HG03342 (cell line): ENCODE data around the gene ADCYAP1.
"Not testable (repeated sequence)": the region's sequence is repeated elsewhere in the genome, so short reads cannot be mapped to it uniquely, and the experiment has no call there.

ENCODE experiments used
- ATAC-seq: cut with Tn5 transposase; IDR thresholded peaks from one replicate; pipeline ENCODE4 v1.9.1; 2021; ENCODE audit warnings: mild to moderate bottlenecking, moderate library complexity; ENCODE audit not compliant: unreplicated experiment

Gene ADCYAP1

DNA sequence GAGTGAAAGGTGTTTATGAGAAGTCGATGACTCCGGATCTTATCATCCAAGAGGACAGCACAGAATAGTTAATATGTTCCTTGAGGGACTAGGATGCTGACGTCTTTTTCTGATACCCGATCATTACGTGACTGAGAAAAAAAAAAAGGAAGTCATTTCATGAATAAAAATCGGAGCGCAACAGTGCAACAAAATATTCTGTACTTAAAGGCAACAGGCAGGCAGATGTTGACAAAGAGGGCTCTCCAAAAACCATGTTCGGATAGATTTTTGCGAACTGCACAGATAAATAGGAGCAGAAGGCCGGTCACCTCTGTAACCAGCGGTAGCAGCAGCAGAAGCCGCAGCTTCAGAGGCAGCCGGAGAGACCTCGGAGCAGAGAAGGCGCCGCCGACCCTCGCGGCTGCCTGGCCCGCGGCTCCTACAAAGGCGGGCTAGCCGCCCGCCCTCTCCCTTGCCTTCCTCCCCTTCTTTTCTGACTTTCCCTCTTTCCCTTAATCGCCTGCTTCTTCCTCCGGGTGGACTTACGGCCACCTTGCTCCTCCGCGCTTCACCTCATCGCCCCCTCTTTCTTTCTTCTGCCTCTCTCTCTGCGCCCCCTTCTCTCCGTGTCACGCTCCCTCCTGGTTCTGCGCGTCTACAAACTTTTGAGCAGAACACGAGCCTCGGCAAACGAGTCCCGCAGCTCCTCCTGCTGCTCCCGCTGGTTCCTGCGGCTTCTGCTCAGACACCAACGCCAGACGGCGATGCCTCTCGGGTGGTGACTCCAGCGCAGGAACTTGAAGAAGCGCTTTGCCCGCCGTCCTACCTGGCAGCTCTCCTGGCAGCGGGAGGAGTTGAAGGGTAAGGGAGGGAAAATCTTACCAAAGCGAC lies at the start of gene ADCYAP1:
ADCYAP1 (plus strand) TSS at position 654 of the 873 bp plus-strand sequence. CDS start 516 bp downstream, outside the sequence.
- no peak for ATAC-seq

GRCh38 chr18:857986-858385 lies 46.7 kb upstream of the ADCYAP1 start:
- no peak for ATAC-seq

GRCh38 chr18:864872-865273 lies 39.8 kb upstream of the ADCYAP1 start:
- ATAC-seq: peak; percentile 83

DNA sequence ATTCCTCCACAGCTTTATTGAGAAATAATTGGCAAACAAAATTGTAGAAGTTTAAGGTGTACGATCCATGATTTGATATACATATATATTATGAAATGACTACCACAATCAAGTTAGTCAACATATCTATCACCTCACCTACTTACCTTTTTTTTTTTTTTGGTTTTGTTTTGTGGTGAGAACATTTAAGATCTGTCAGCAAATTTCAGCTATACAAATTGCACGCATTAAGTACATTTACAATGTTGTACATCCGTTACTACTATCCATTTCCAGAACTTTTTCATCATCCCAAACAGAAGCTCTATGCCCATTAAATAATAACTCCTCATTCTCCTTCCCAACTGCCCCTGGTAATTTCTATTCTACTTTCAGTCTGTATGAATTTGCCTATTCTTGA lies 37.4 kb upstream of the ADCYAP1 start:
- ATAC-seq: no peak

DNA sequence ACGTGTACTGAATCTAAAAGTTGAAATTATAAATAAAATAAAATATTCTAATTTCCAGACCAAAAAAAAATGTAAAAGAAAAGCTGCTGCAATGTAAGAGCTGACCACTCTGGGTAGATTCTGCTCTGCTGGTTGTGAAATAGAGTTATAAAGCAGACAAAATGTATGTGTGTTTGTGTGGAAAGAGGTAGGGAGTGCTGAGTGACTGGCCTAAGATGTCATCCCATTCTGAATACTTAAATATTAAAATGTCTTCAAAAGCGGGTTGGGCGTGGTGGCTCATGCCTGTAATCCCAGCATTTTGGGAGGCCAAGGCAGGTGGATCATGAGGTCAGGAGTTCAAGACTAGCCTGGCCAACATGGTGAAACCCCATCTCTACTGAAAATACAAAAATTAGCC lies 31.2 kb upstream of the ADCYAP1 start:
- not testable (repeated sequence) for ATAC-seq

DNA sequence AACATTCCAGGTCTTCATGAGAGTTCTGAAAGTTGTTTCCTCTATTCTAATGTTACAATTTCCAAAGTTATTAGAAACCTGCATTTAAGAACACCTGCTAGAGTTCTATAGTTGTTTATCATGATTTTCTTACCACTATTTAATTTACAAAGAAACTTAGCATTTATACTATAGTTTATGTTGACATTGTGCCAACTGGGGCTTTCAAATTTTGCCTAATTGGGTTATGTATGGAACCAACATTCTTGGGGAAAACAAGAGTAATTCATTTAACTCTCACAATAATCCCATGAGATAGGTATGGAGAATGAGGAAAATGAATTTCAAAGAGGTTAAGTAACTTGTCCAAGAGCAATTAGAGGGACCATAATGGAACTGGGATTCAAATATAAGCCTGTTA lies 28.8 kb upstream of the ADCYAP1 start:
- no peak for ATAC-seq

DNA sequence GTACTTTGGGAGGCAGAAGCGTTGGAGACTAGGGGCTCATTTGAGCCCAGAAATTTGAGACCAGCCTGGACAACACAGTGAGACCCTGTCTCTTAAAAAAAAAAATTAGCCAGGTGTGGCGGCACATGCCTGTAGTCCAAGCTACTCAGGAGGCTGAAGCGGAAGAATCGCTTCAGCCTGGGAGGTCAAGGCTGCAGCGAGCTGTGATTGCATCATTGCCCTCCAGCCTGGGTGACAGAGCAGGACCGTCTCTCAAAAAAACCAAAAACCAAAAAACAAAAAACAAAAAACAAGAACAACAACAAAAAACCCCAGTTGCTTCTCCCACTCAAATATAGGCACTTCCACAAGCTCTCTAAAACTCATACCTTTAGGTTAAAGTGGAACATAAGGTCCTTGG lies 27.4 kb upstream of the ADCYAP1 start:
- ATAC-seq: no peak

- ATAC-seq: no peak
Measured at GRCh38 chr18:886076-886475, 18.6 kb upstream of the ADCYAP1 start.

GRCh38 chr18:887716-888115 lies 17.0 kb upstream of the ADCYAP1 start:
- ATAC-seq: no peak

DNA sequence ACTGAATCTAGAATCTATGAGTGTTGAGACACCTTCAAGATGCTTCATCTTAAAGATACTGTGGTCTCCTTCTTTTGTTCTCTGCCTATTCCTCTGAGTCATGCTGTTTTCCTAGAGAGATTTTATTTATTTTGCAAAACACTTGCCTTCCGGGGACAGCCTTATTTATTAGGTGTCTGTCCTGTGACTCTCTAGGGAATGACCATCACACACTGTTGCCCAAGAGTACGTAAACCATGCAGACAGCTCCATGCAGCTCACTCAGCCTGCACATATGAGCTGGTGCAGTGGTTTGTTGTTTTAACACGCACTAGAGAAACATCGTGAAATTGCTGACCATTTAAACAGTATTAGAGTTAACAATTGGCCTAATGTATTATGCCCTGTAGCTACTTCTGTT lies 12.4 kb upstream of the ADCYAP1 start:
- no peak for ATAC-seq

GRCh38 chr18:896315-896714 lies 8.4 kb upstream of the ADCYAP1 start:
- ATAC-seq: no peak

GRCh38 chr18:901761-902160 lies 2.9 kb upstream of the ADCYAP1 start:
- no peak for ATAC-seq

- ATAC-seq: no peak
Measured at GRCh38 chr18:902229-902628, 2.4 kb upstream of the ADCYAP1 start.

DNA sequence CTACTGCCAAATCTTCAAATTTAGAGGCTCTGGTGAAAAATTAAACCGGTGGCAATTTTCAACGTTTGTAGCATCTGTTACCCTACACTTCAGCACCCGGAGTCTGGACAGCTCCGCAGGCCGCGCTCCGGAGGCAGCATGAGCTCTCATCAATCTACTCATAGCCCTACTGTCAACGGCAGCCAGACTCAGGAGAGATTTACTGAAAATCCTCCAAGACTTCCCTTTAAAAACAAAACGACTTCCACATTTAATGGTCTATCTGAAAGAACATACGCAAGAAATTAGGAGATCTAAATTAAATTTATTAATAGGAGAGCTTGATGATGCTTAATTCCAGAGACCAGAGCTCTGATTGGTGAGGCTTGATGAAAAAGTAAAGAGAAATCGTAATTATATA lies 970 bp upstream of the ADCYAP1 start:
- ATAC-seq: no peak

DNA sequence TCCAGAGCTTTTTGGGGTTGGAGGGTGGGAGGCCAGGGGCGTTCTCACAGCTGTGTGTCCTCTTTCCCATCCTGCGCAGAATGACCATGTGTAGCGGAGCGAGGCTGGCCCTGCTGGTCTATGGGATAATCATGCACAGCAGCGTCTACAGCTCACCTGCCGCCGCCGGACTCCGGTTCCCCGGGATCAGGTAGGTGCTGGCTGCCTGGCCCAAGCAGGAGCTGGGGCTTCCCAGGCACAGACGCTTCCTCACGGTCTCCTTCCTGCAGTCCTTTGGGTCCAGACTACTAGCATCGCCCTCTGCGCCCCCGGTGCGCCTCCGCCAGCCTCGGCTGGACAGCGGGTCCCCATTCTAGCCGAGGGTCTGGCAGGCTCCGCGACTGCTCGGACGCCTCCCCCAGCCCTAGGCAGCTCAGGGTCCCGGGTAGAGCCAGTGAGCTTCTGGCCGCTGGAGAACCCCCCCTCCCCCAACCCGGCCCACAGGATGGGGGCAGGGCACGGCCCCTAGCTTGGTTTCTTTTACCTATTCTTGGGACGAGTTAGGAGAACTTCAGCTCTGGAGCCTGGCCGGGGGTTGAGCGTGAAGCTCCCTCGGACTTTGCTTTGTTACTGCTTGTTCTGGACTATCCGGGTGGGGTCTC lies 756 bp downstream of the ADCYAP1 start:
- no peak for ATAC-seq

DNA sequence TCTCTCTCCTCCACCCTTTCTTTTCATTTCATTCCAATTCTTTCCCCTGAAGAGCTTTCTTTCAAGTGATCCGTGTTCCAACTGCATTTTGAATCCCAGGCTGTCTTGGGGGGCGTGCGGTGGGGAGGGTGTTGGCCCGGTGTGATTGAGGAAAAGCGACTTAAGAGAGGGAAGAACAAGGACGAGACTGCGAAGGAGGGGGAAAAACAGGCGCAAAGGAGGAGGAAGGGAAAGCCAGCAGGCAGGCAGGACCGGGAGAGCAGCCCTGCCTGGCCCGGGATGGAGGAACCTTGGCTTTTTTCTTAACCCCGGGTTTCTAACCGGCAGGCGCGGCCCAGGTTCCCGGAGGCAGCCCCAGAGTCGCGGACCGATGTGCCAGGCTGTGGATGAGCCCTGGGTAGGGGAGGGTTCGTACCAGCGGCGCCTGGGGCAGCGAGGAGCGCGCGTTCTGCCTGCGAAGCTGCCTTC lies 1.3 kb downstream of the ADCYAP1 start:
- no peak for ATAC-seq

DNA sequence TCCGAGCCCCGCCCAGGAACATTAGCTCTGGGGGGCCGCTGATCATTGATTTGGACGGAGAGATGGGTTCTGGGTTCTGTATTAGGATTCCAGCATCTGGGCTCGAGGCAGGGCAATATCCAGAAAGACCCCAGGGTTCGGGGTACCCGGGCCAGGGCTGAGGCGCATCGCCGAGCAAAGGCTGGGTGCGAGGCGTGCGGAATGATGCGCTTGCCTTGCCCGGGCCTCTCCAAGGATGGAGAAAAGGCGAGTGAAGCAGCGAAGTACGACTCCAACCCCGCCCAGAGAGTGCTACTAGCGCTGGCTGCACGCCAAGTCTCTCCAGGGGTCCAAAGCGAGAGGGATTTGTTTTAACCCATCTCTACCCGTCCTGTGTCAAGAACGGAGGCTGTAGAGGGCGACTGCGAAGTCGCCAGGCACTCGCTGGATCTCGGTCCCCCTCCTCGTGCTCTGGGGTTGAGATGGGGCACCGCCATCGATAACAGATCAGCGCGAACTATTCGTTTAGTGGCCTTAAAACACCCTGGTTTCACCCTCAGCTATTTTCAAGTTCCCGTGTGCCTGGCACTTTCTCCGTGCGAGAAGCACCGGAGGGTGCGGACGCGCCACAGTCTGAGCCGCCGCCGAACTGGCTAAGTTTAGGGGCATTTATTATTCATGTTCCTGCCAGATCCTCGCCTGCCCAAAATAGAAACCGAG lies 1.9 kb downstream of the ADCYAP1 start:
- ATAC-seq: no peak

DNA sequence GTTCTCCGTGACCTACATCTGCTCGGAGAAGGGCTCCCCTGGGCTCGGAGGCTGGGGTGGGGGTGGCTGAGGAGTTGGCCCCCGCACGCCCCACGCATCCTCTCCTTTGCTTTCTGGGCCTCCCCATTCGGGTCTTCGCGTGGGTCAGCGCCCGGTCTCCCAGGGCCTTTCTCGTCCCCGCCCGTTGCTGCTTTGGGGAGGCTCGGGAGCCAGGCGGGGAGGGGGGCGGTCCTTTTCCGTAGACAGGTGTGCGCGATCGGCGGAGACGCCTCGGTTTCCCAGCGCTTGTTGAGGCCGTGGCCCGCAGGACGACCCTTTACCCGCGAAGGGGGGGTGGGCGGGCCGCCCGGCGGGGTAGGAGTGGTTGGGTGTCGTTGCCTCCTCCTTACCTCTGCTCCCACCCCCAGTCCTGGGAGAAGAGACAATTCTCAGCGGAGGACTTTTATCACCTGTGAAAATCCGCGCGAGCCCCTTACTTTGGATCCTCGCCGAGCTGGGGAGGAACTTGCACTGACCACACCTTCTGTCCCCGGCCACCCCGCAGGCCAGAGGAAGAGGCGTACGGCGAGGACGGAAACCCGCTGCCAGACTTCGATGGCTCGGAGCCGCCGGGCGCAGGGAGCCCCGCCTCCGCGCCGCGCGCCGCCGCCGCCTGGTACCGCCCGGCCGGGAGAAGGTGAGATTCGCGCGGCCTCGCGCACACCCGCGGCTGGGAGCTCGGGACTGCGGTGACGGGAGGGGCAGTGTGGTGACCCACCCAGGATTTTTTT lies 2.6 kb downstream of the ADCYAP1 start:
- no peak for ATAC-seq

- ATAC-seq: no peak
Measured at GRCh38 chr18:907885-908757, 3.5 kb downstream of the ADCYAP1 start.
